Measurements from ENCODE around the gene TRABD2B. TPM values are rescaled to one million over a fixed set of nuclear protein-coding genes. Genes with fewer than 3 reads are reported as not detected.
A peak's percentile ranks its signal among the peaks of the same experiment; 100 is the strongest.

Gene TRABD2B
- total and polyA plus RNA-seq, 2 of the 13 experiments (the other 11 are each of a cell fraction or from before 2014, with no cell fraction given): 0.04 TPM; not detected in 1

- POLR2A ChIA-PET: interaction anchor here (6.8 kb wide), 1 partner anchor 15 kb away, joined by 39 read pairs; no protein-coding TSS in a partner anchor
Observed at GRCh38 chr1:47932743-47933142, 64.4 kb downstream of the TRABD2B start.

More at GRCh38 chr1:47932743-47933142, 64.4 kb downstream of the TRABD2B start:
- Histone ChIP-seq H4K20me1 (ENCODE audit: insufficient read depth, low read length) (no peaks in the 10 kb centered on the region), H3K4me1 (ENCODE audit: insufficient read depth, low read length) (peaks cover 48% of the 10 kb centered on the region), H3K9ac (ENCODE audit: insufficient read depth, low read depth, low read length) (no peak overlapping the region), H3K4me3 (replicated peaks in 1 of 3; ENCODE audit: insufficient read depth in 1 of 3, low read depth in 2 of 3, low read length in 3 of 3) (no peak overlapping the region), H2AFZ (ENCODE audit: low read length) (no peak overlapping the region), H3K4me2 (ENCODE audit: low read depth, low read length) (peak overlapping the region; percentile 37; the same call in 1 of the 2 replicates), H3K79me2 (ENCODE audit: insufficient read depth, low read length) (no peaks in the 10 kb centered on the region), H3K36me3 (replicated peaks in 1 of 2; ENCODE audit: control insufficient read depth in 1 of 2, insufficient read depth in 2 of 2, low read length in 2 of 2) (no peaks in the 10 kb centered on the region), H3K27me3 (ENCODE audit: control insufficient read depth in 1 of 2, insufficient read depth in 2 of 2, low read length in 2 of 2) (peaks cover 0 to 12% of the 10 kb centered on the region in 2 experiments; a peak in 3 of 5 replicates), H3K9me3 (ENCODE audit: low read length) (no peaks in the 10 kb centered on the region), H3K27ac (ENCODE audit: extremely low read length, insufficient read depth, low read length) (no peak overlapping the region)
- 19% methylated on average over 6 of the region's 6 CpGs for WGBS (ENCODE audit: low lambda C conversion rate)
- TF ChIP-seq RBM39 (IDR thresholded peaks at IDR 0.05; ENCODE audit: low read depth, low read length, poor library complexity, severe bottlenecking) (no peak), ZNF644 (CRISPR knock-in tag; IDR thresholded peaks at IDR 0.05; ENCODE audit: low read depth) (no peak), USF2 (IDR thresholded peaks at IDR 0.05; ENCODE audit: low read depth, low read length) (0 out of 2 replicates have a peak, but pooled peaks have one; percentile 16), USF2 (CRISPR knock-in tag; IDR thresholded peaks at IDR 0.05; ENCODE audit: borderline replicate concordance) (no peak), ZFP82 (CRISPR knock-in tag; IDR thresholded peaks at IDR 0.05; ENCODE audit: borderline replicate concordance) (0 out of 2 replicates have a peak, but pooled peaks have one; percentile 38), CCAR2 (optimal IDR thresholded peaks at IDR 0.05; ENCODE audit: low read depth, low read length) (no peak), ZNF496 (CRISPR knock-in tag; IDR thresholded peaks at IDR 0.05; ENCODE audit: insufficient replicate concordance) (no peak), HNRNPUL1 (IDR thresholded peaks at IDR 0.05; ENCODE audit: low read depth, low read length) (no peak), TBX2 (CRISPR knock-in tag; IDR thresholded peaks at IDR 0.05; ENCODE audit: borderline replicate concordance) (no peak), TBP (CRISPR knock-in tag; IDR thresholded peaks at IDR 0.05) (no peak)
- ATAC-seq: no peak
- BruUV-seq (replicated peaks): no TSS peak
- DNase-seq (ENCODE audit: low spot score): no peak
- CTCF ChIA-PET (ENCODE audit: low intra/inter-chr PET ratio, low total read pairs): no interaction called here
- no peak for FAIRE-seq
- intact Hi-C loops (cut with micrococcal nuclease; ENCODE audit: unreplicated experiment): loop anchor here (5.0 kb wide), 1 partner anchor 65 kb away; no protein-coding TSS in a partner anchor
- in situ Hi-C loops (cut with HindIII; ENCODE audit: extremely low pct_ligation_motif_present, low pct_unique_long_range_greater_than_20kb): loop anchor here (5.0 kb wide), 2 partner anchors 150 to 195 kb away; no protein-coding TSS in a partner anchor
